H1 (cell line): Measurements from ENCODE around the gene CNTF. TPM values are rescaled to one million over a fixed set of nuclear protein-coding genes. Genes with fewer than 3 reads are reported as not detected.

Experiments
- BACH1 ChIP-seq: IDR thresholded peaks from 2 replicates; pipeline ENCODE4 v1.6.1; 2012; ENCODE audit warnings: low read length, improper control_type of control experiment
- EZH2 ChIP-seq: fragments of 200-600 bp; sonication (generic); IDR thresholded peaks from 2 replicates; pipeline ENCODE4 v1.7.1; 2012; ENCODE audit warnings: low read depth, mild to moderate bottlenecking, moderate library complexity, low read length, inconsistent platforms; ENCODE audit not compliant: severe bottlenecking
- GTF2F1 ChIP-seq: IDR thresholded peaks from 2 replicates; pipeline ENCODE4 v1.6.1; 2012; ENCODE audit warnings: low read depth, low read length, improper control_type of control experiment, borderline replicate concordance
- HDAC2 ChIP-seq, 2 experiments: fragments of 300-600 bp in 1 of 2; sonication (generic) in 1 of 2; IDR thresholded peaks; 2 replicates each; pipeline ENCODE4 v1.6.1; 2011 to 2012; ENCODE audit warnings: low read depth in 2 of 2, low read length in 2 of 2, mild to moderate bottlenecking in 2 of 2, moderate library complexity in 2 of 2, borderline replicate concordance in 1 of 2, inconsistent platforms in 1 of 2
- HDAC6 ChIP-seq: IDR thresholded peaks from one replicate; pipeline ENCODE4 v1.7.1; 2012; ENCODE audit warnings: low read depth, mild to moderate bottlenecking, inconsistent platforms, low read length, moderate library complexity
- KDM4A ChIP-seq: IDR thresholded peaks from one replicate; pipeline ENCODE4 v1.7.1; 2012; ENCODE audit warnings: low read depth, mild to moderate bottlenecking, moderate library complexity, low read length, inconsistent platforms; ENCODE audit not compliant: severe bottlenecking
- SAP30 ChIP-seq: fragments of 300-600 bp; sonication (generic); IDR thresholded peaks from 2 replicates; pipeline ENCODE4 v1.7.1; 2012; ENCODE audit warnings: low read length, moderate library complexity, mild to moderate bottlenecking, inconsistent platforms; ENCODE audit not compliant: insufficient read depth, insufficient replicate concordance
- SP4 ChIP-seq: IDR thresholded peaks from 2 replicates; pipeline ENCODE4 v1.6.1; 2012; ENCODE audit warnings: low read length, inconsistent platforms
- TAF7 ChIP-seq: optimal IDR thresholded peaks from 2 replicates; pipeline ENCODE3; 2011; ENCODE audit warnings: low read depth, mild to moderate bottlenecking, inconsistent platforms, low read length, moderate library complexity, borderline replicate concordance
- polyA plus RNA-seq, 7 experiments: library from polyadenylated mRNA; depleted of rRNA in 3 of 7; stranded (reverse) in 5 of 7; unstranded in 2 of 7; fragments of >200 nt in 5 of 7; fragments of 200-250 nt in 2 of 7; gene quantifications; 1 replicate in 5 of 7; 2 replicates in 1 of 7; 4 replicates in 1 of 7; pipeline versions ENCODE4 v1.2.1 to v1.2.3, GENCODE V29; 2011 to 2013; ENCODE audit warnings: missing spikeins in 2 of 7, mixed read lengths in 2 of 7
- total RNA-seq: library from RNA; stranded (reverse); fragmentation: NEBNext Ultra II Directional; extraction: Animal tissue kit (Norgen Biotek cat#: 25700); gene quantifications from 2 replicates; pipeline ENCODE4 v1.2.1, GENCODE V29; 2021
- TF ChIP-seq, protein P1 (sequence below): fragments of 300-600 bp; sonication (generic); IDR thresholded peaks from 2 replicates; pipeline ENCODE4 v1.7.1; 2012; ENCODE audit warnings: low read length, moderate library complexity, mild to moderate bottlenecking, inconsistent platforms; ENCODE audit not compliant: insufficient replicate concordance

CNTF gene
- total and polyA plus RNA-seq, 2 of the 8 experiments (the other 6 are each of a cell fraction or from before 2014, with no cell fraction given): 0.41 to 1.5 TPM

DNA sequence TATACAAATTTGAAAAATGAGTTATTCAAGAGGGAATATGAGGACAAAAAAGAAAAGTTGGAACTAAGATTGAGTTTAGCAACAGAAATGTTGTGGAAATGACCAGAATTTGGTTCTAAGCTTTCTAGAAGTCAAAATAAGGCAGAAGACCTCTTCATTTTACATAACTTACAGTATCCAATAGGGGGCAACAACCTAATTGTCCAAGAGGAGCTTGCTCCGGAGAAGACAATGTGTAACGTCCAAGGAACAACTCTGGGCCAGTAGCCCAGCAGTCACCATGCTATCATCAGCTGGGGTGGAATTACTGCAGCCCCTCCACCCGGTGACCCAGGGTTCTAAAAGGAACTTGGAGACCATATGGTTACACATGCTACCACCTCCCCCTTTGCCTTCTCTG lies 14.1 kb downstream of the CNTF start (continued):
- TF ChIP-seq, protein P1, sequence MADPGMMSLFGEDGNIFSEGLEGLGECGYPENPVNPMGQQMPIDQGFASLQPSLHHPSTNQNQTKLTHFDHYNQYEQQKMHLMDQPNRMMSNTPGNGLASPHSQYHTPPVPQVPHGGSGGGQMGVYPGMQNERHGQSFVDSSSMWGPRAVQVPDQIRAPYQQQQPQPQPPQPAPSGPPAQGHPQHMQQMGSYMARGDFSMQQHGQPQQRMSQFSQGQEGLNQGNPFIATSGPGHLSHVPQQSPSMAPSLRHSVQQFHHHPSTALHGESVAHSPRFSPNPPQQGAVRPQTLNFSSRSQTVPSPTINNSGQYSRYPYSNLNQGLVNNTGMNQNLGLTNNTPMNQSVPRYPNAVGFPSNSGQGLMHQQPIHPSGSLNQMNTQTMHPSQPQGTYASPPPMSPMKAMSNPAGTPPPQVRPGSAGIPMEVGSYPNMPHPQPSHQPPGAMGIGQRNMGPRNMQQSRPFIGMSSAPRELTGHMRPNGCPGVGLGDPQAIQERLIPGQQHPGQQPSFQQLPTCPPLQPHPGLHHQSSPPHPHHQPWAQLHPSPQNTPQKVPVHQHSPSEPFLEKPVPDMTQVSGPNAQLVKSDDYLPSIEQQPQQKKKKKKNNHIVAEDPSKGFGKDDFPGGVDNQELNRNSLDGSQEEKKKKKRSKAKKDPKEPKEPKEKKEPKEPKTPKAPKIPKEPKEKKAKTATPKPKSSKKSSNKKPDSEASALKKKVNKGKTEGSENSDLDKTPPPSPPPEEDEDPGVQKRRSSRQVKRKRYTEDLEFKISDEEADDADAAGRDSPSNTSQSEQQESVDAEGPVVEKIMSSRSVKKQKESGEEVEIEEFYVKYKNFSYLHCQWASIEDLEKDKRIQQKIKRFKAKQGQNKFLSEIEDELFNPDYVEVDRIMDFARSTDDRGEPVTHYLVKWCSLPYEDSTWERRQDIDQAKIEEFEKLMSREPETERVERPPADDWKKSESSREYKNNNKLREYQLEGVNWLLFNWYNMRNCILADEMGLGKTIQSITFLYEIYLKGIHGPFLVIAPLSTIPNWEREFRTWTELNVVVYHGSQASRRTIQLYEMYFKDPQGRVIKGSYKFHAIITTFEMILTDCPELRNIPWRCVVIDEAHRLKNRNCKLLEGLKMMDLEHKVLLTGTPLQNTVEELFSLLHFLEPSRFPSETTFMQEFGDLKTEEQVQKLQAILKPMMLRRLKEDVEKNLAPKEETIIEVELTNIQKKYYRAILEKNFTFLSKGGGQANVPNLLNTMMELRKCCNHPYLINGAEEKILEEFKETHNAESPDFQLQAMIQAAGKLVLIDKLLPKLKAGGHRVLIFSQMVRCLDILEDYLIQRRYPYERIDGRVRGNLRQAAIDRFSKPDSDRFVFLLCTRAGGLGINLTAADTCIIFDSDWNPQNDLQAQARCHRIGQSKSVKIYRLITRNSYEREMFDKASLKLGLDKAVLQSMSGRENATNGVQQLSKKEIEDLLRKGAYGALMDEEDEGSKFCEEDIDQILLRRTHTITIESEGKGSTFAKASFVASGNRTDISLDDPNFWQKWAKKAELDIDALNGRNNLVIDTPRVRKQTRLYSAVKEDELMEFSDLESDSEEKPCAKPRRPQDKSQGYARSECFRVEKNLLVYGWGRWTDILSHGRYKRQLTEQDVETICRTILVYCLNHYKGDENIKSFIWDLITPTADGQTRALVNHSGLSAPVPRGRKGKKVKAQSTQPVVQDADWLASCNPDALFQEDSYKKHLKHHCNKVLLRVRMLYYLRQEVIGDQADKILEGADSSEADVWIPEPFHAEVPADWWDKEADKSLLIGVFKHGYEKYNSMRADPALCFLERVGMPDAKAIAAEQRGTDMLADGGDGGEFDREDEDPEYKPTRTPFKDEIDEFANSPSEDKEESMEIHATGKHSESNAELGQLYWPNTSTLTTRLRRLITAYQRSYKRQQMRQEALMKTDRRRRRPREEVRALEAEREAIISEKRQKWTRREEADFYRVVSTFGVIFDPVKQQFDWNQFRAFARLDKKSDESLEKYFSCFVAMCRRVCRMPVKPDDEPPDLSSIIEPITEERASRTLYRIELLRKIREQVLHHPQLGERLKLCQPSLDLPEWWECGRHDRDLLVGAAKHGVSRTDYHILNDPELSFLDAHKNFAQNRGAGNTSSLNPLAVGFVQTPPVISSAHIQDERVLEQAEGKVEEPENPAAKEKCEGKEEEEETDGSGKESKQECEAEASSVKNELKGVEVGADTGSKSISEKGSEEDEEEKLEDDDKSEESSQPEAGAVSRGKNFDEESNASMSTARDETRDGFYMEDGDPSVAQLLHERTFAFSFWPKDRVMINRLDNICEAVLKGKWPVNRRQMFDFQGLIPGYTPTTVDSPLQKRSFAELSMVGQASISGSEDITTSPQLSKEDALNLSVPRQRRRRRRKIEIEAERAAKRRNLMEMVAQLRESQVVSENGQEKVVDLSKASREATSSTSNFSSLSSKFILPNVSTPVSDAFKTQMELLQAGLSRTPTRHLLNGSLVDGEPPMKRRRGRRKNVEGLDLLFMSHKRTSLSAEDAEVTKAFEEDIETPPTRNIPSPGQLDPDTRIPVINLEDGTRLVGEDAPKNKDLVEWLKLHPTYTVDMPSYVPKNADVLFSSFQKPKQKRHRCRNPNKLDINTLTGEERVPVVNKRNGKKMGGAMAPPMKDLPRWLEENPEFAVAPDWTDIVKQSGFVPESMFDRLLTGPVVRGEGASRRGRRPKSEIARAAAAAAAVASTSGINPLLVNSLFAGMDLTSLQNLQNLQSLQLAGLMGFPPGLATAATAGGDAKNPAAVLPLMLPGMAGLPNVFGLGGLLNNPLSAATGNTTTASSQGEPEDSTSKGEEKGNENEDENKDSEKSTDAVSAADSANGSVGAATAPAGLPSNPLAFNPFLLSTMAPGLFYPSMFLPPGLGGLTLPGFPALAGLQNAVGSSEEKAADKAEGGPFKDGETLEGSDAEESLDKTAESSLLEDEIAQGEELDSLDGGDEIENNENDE: no peak
- TF ChIP-seq SP4 (no peak), EZH2 (no peak), GTF2F1 (no peak), KDM4A (no peak), HDAC6 (no peak), BACH1 (no peak), TAF7 (no peak), SAP30 (no peak), HDAC2 (IDR thresholded peaks at IDR 0.05; ENCODE audit: borderline replicate concordance in 1 of 2, low read depth in 2 of 2, low read length in 2 of 2) (no peak)
